HG03097 (cell line): ENCODE results near the gene MAGEA8.
A peak's percentile ranks its signal among the peaks of the same experiment; 100 is the strongest.
"Not testable (repeated sequence)": the region's sequence is repeated elsewhere in the genome, so short reads cannot be mapped to it uniquely, and the experiment has no call there.

Experiments used
- ATAC-seq: cut with Tn5 transposase; IDR thresholded peaks from one replicate; pipeline ENCODE4 v1.9.1; 2021; ENCODE audit not compliant: unreplicated experiment, low FRiP score

Gene MAGEA8, protein sequence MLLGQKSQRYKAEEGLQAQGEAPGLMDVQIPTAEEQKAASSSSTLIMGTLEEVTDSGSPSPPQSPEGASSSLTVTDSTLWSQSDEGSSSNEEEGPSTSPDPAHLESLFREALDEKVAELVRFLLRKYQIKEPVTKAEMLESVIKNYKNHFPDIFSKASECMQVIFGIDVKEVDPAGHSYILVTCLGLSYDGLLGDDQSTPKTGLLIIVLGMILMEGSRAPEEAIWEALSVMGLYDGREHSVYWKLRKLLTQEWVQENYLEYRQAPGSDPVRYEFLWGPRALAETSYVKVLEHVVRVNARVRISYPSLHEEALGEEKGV

GRCh38 chrX:149881081-149881711 lies at the start of gene MAGEA8:
MAGEA8 (plus strand) TSS chrX:149881183; CDS start chrX:149884273, 3,090 bp downstream.
- no peak for ATAC-seq

DNA sequence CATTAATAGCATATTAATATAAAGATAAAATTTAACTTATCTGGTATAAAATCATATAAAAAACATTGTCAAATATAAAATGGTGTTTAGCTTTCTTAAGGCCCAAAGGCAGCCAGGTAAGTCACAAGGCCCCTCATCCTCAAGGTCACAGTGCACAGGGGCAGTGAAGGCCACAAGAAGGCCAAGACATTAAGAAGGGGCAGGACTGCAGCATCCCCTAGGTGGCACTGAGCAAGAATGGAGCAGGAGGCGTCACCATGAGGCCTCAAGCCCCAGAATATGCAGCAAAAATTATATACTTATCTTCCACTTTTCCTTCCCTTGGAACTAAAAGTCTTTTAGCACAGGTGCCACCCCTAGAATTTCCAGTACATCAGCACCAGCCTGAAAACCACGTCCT lies 49.5 kb upstream of the MAGEA8 start:
- no peak for ATAC-seq

- ATAC-seq, result not testable (repeated sequence)
These were observed 44.3 kb upstream of the MAGEA8 start for GRCh38 chrX:149836728-149837127.

GRCh38 chrX:149837167-149837566 lies 43.8 kb upstream of the MAGEA8 start:
- no peak for ATAC-seq

DNA sequence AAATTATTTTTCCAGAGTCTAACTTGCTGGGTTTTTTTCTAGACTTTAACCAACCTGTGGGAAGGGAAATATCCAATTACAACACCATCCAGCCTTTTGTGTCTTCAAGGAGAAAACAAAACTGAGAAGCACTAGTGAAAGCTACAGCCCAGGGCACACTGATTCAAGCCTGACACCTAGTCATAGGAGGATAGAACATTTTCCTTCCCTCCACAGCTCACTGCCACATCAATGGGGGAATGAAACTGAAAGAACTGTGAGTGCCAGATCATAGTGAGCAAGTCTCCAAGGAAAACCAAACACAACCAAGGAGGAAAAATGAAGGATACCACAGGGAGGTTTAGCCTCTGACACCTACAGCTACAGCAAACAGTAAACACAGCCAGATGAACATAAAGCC lies 43.3 kb upstream of the MAGEA8 start:
- peak; percentile 79 for ATAC-seq

DNA sequence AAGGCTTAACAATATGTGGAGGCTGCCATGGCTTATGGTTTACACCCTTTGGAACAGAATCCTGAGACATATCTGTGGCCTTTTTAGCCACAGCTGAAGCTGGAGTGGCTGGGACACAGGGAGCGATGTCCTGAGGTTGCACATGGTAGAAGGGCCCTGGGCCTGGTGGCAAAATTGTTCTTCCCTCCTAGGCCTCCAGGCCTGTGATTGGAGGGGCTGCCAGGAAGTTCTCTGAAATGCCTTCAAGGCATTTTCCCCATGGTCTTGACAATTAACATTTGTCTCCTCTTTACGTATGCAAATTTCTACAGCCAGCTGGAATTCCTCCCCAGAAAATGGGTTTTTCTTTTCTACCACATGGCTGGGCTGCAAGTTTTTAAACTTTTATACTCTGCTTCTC lies 39.1 kb upstream of the MAGEA8 start:
- no peak for ATAC-seq

- ATAC-seq, result no peak
These were observed 35.6 kb upstream of the MAGEA8 start for GRCh38 chrX:149845385-149845784.

DNA sequence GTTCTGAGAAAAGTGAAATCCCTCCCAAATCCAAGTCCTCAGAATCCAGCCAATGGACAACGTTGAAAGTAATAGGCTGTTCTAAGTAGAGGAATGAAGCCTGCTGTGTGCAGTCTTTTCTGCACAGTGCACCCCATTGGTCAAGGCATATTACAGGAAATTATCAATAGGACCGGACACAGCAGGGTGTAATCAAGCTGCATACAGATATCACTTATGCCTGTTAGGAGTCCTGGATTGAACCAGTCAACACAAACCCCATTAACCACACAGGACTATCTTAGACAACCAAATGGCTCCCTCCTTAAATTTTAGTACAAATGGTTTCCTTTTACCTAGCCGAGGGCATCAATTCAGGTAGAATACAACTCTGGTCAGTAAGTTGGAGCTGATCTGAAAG lies 34.2 kb upstream of the MAGEA8 start:
- no peak for ATAC-seq

DNA sequence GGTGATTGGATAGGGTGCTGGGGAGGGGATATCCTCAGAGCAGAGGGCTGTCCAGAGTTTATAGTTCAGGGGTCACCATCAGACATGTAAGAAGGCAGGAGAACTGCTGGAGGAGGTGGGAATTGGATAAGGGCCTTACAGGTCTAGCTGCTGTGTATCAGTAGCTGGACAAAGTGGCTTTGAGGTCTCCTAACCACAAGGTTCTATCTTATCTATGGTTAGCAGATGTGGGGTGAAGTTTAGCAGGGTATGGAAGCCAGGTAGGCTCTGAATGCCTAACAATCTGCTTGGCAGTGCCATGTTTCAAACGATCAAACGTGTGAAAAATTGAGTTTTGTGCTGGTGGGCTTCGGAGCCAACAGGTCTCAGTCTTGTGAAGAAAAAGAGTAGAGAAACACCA lies 32.1 kb upstream of the MAGEA8 start:
- ATAC-seq, result no peak

DNA sequence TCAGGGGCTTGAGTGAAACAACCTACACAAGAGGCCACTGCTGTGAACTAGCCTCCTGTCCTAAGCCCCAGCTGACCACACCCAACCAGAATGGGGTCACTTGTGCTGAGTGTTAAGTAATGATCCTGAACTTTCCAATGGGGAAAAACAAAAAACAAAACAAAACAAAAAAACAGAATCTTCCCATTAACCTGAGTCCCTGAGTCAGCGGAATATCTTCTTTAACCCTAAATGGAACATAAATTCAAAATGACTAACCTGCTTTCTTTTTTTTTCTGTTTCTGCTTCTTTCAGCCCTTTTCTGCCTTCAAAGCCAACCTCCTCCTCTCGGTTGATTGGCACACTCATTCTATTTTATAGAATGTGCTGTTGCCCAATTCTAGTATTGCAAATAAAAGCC lies 31.2 kb upstream of the MAGEA8 start:
- ATAC-seq, result no peak

DNA sequence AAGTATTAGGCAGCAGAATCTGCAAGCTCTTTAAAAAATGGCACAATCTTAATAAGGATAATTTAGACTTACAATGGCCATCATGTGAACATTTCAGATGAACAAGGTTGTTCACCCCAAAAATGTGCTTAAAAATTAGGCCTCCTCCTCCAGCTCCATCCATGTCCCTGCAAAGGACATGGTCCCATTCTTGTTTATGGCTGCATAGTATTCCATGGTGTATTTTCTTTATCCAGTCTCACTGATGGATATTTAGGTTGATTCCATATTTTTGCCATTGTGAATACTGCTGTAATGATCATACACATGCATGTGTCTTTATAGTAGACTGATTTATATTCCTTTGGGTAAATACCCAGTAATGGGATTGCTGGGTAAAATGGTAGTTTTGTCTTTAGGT lies 29.1 kb upstream of the MAGEA8 start:
- no peak for ATAC-seq

DNA sequence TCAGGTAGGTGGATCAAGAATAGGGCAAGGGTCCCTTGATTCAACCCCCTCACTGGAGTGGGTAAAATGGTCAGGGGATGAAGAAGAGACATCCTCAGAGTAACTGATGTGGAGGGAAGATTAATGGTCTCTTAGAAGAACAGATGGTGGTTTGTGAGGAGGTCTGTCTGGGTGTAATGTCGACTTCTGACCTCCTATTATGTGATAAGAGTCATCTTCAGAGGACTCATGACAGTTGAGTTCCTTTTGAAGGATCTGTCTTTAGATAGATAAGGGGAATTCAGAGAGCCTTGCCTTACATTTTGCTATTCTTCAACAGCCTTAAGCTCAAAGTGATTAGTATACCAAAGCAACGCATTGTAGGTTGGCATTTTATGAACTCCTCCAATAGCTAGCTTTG lies 27.1 kb upstream of the MAGEA8 start:
- no peak for ATAC-seq

DNA sequence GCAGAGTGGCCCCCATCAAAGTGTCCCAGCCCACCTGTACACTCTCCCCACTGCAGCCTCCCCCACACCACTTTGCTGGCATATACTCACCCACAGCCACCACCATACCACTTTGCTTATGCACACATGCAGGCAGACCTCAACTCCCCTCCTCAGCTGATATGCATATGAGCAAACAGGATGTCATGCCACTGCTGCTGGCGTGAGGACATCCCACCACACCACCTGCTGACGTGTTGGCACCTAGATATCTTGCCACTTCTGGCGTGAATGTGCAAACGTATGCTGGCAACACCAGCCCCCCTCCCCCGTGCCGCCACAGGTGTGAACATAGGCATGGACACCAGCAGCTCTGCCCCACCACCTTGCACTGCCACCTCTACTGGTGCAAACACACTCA lies 22.4 kb upstream of the MAGEA8 start:
- no peak for ATAC-seq

GRCh38 chrX:149860445-149860844 lies 20.5 kb upstream of the MAGEA8 start:
- ATAC-seq, result no peak

DNA sequence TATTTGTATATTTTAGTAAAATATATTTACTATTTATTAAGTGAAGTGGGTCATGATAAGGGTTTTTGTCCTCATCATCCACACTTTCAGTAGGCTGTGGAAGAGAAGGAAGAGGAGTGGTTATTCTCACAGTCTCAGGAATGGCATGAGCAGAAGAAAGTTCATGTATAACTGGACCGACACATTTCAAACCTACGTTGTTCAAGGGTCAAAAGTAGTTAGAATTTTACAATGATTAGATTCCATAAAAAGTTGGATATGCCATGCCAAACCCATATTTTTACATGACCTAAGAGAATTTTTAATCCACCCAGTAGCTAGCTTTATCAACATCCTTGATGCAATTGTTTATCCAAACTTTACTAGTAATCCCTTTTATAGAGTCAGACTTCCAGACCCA lies 15.6 kb upstream of the MAGEA8 start:
- ATAC-seq, result no peak

GRCh38 chrX:149867488-149867887 lies 13.5 kb upstream of the MAGEA8 start:
- ATAC-seq, result no peak

- ATAC-seq, result no peak
These were observed 10.1 kb upstream of the MAGEA8 start for GRCh38 chrX:149870840-149871239.

DNA sequence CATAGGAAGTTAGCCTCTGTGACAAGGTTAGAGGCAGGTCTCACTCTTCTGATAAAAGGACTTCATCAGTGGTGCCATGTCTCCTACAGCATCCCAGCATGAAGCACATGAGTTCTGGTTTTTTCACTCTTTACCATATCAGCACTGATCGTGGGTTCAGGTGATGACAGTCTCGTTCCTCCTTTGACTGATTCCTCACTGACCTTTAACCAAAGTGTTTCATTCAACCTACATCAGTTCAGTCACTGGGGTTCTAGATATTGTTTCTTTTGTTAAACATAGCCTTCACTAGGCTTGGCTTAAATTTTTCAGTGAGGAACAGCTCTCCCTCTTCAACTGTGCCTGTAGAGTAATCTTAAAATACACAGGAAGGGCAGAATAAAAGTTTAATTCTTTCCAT lies 9.6 kb upstream of the MAGEA8 start:
- ATAC-seq, result no peak

DNA sequence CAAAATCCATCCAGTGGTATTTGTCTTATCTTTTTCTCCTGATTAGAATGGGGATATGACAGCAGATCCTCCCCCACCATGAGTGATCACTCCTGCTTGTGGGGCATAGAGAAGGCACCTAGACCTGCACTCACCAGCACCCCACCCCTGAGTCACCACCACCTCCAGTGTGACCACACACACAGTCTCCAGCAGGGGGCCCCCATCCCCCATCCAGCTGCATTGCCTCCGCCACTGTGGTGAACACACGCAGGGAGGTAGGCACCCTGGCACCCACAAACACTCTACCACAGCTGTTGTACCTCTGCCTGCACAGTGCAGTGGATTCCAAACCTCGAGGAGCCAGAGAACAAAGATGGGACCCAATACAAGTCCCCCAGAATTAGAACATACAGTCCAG lies 9.0 kb upstream of the MAGEA8 start:
- ATAC-seq, result peak; percentile 84

- no peak for ATAC-seq
These were observed 3.8 kb upstream of the MAGEA8 start for GRCh38 chrX:149877157-149877556.

- no peak for ATAC-seq
These were observed 3.3 kb upstream of the MAGEA8 start for GRCh38 chrX:149877636-149878035.

- not testable (repeated sequence) for ATAC-seq
These were observed 9.8 kb downstream of the MAGEA8 start for GRCh38 chrX:149890828-149891227.
